K562 (cell line): ENCODE data around the gene EFHD2. TPM values are rescaled to one million over a fixed set of nuclear protein-coding genes. Genes with fewer than 3 reads are reported as not detected.

Experiments
- ARID2 ChIP-seq: fragments of 450-650 bp; IDR thresholded peaks from 2 replicates; pipeline ENCODE4 v1.6.1; 2017; ENCODE audit warnings: antibody characterized with exemption, mild to moderate bottlenecking
- CTCF ChIP-seq, 3 experiments: IDR thresholded peaks in 2 of 3; conservative IDR thresholded peaks in 1 of 3; 2 replicates each; pipeline ENCODE4 v1.5.1; 2011 to 2012; ENCODE audit warnings: low read length in 3 of 3, mild to moderate bottlenecking in 3 of 3, control low read depth in 2 of 3, improper control_type of control experiment in 1 of 3, inconsistent platforms in 1 of 3, low read depth in 1 of 3, mixed read lengths in 1 of 3, moderate library complexity in 1 of 3; ENCODE audit not compliant: insufficient read depth in 2 of 3
- EGR1 ChIP-seq: fragments of 450-650 bp; conservative IDR thresholded peaks from 2 replicates; pipeline ENCODE4 v1.6.1; 2017; ENCODE audit warnings: mild to moderate bottlenecking
- ESRRB ChIP-seq: fragments of 250-450 bp; sonication (Bioruptor Pico); IDR thresholded peaks from 2 replicates; pipeline ENCODE4 v1.5.0; 2020; ENCODE audit warnings: mild to moderate bottlenecking, moderate library complexity, borderline replicate concordance
- GTF2E2 ChIP-seq: fragments of 200-800 bp; sonication (Bioruptor generic); IDR thresholded peaks from 2 replicates; pipeline ENCODE4 v1.6.1; 2016; ENCODE audit warnings: missing genetic modification characterization, missing compliant biosample characterization
- HDGF ChIP-seq: fragments of 450-650 bp; IDR thresholded peaks from 2 replicates; pipeline ENCODE4 v1.6.1; 2016
- HEY1 ChIP-seq: fragments of 250-450 bp; sonication (Bioruptor Pico); IDR thresholded peaks from 2 replicates; pipeline ENCODE4 v1.5.0; 2020; ENCODE audit warnings: mild to moderate bottlenecking, moderate library complexity, borderline replicate concordance
- KDM4B ChIP-seq, 2 experiments: fragments of 450-650 bp in 1 of 2; sonication (generic) in 1 of 2; IDR thresholded peaks; 2 replicates each; pipeline ENCODE4 v1.6.1; 2016 to 2017; ENCODE audit warnings: borderline replicate concordance in 2 of 2, antibody characterized with exemption in 1 of 2, low read depth in 1 of 2, mild to moderate bottlenecking in 1 of 2
- L3MBTL2 ChIP-seq: fragments of 450-650 bp; IDR thresholded peaks from 2 replicates; pipeline ENCODE4 v1.6.1; 2016; ENCODE audit warnings: mild to moderate bottlenecking, moderate library complexity
- MAX ChIP-seq: sonication (generic); formaldehyde crosslinking; IDR thresholded peaks from 2 replicates; pipeline ENCODE4 v1.9.0; 2022; ENCODE audit warnings: mild to moderate bottlenecking, missing genetic modification reagents
- MAZ ChIP-seq, 2 experiments: fragments of 450-650 bp in 1 of 2; sonication (generic) in 1 of 2; formaldehyde crosslinking; IDR thresholded peaks in 1 of 2; conservative IDR thresholded peaks in 1 of 2; 2 replicates each; pipeline versions ENCODE4 v1.4.0 to v1.5.0; 2020; ENCODE audit warnings: mild to moderate bottlenecking in 1 of 2, missing genetic modification reagents in 1 of 2
- NFE2L1 ChIP-seq: fragments of 450-650 bp; IDR thresholded peaks from 2 replicates; pipeline ENCODE4 v1.6.1; 2016; ENCODE audit warnings: missing genetic modification characterization, low read depth, mild to moderate bottlenecking, missing compliant biosample characterization, moderate library complexity, borderline replicate concordance
- PBX2 ChIP-seq, 2 experiments: IDR thresholded peaks in 1 of 2; conservative IDR thresholded peaks in 1 of 2; 2 replicates each; pipeline ENCODE4 v1.6.1; 2016; ENCODE audit warnings: low read depth in 2 of 2, mild to moderate bottlenecking in 1 of 2, missing compliant biosample characterization in 1 of 2, missing genetic modification characterization in 1 of 2, moderate library complexity in 1 of 2
- POLR2A ChIP-seq: fragments of 450-650 bp; conservative IDR thresholded peaks from 2 replicates; pipeline ENCODE4 v1.6.1; 2016
- RB1 ChIP-seq: fragments of 450-650 bp; IDR thresholded peaks from 2 replicates; pipeline ENCODE4 v1.6.1; 2017; ENCODE audit warnings: low read depth, mild to moderate bottlenecking
- SOX6 ChIP-seq: fragments of 450-650 bp; IDR thresholded peaks from 2 replicates; pipeline ENCODE4 v1.6.1; 2014; ENCODE audit warnings: mild to moderate bottlenecking
- STAG1 ChIP-seq: sonication (generic); formaldehyde crosslinking; IDR thresholded peaks from 2 replicates; pipeline ENCODE4 v1.5.0; 2020; ENCODE audit warnings: missing genetic modification reagents, borderline replicate concordance
- THRB ChIP-seq: fragments of 450-650 bp; formaldehyde crosslinking; conservative IDR thresholded peaks from 2 replicates; pipeline ENCODE4 v1.4.0; 2022; ENCODE audit warnings: mild to moderate bottlenecking, missing genetic modification characterization
- ZNF12 ChIP-seq: sonication (generic); formaldehyde crosslinking; IDR thresholded peaks from 2 replicates; pipeline ENCODE4 v1.4.0; 2020; ENCODE audit warnings: mild to moderate bottlenecking, missing genetic modification reagents
- ZNF444 ChIP-seq: fragments of 250-450 bp; sonication (Bioruptor Pico); IDR thresholded peaks from 2 replicates; pipeline ENCODE4 v1.4.0; 2020; ENCODE audit warnings: mild to moderate bottlenecking, moderate library complexity
- ZNF445 ChIP-seq: fragments of 250-450 bp; sonication (Bioruptor Pico); IDR thresholded peaks from 2 replicates; pipeline ENCODE4 v1.4.0; 2020; ENCODE audit warnings: low read depth, mild to moderate bottlenecking, moderate library complexity
- ZSCAN32 ChIP-seq: fragments of 450-650 bp; formaldehyde crosslinking; IDR thresholded peaks from 2 replicates; pipeline ENCODE4 v1.4.0; 2020; ENCODE audit warnings: mild to moderate bottlenecking, moderate library complexity
- polyA plus RNA-seq, 8 experiments: library from polyadenylated mRNA; depleted of rRNA in 4 of 8; stranded (reverse) in 5 of 8; unstranded in 3 of 8; fragments of >200 nt; fragmentation: Nextera tagmentation in 2 of 8; fragmentation: Illumina TruSeq in 1 of 8; extraction: Ambion mirVana in 2 of 8; extraction: Trizol in 1 of 8; gene quantifications; 2 replicates each; pipeline versions ENCODE4 v1.2.1 to v1.2.3, GENCODE V29; 2011 to 2014; ENCODE audit warnings: inconsistent platforms in 1 of 8, missing spikeins in 1 of 8
- total RNA-seq, 7 experiments: library from RNA; depleted of rRNA in 6 of 7; stranded (reverse); fragments of >200 nt in 6 of 7; fragmentation: Illumina TruSeq in 2 of 7; extraction: Trizol in 2 of 7; gene quantifications; 2 replicates each; pipeline versions ENCODE4 v1.2.1 to v1.2.3, GENCODE V29; 2011 to 2021; ENCODE audit warnings: low replicate concordance in 1 of 7

EFHD2 gene
- total and polyA plus RNA-seq, 9 of the 15 experiments (the other 6 are each of a cell fraction or from before 2014, with no cell fraction given), result 1.7 to 73.5 (median 25.2) TPM

- TF ChIP-seq CTCF (IDR thresholded peaks at IDR 0.05 in 2 of 3, conservative IDR thresholded peaks at IDR 0.05 in 1 of 3; ENCODE audit: insufficient read depth in 2 of 3, low read depth in 1 of 3, low read length in 3 of 3) (peak; percentile 92 to 99 (median 93)), L3MBTL2 (peak; percentile 57), HDGF (peak; percentile 87; the same call in 1 of the 2 replicates), SOX6 (0 out of 2 replicates have a peak, but pooled peaks have one; percentile 22), POLR2A (0 out of 2 replicates have a peak, but pooled peaks have one; percentile 37), ARID2 (peak; percentile 90), ZSCAN32 (CRISPR knock-in tag) (no peak), MAX (CRISPR knock-in tag) (peak; percentile 49; the same call in 1 of the 2 replicates), HEY1 (CRISPR knock-in tag) (no peak), ZNF12 (CRISPR knock-in tag) (0 out of 2 replicates have a peak, but pooled peaks have one; percentile 41), ZNF445 (CRISPR knock-in tag) (no peak), GTF2E2 (no peak), RB1 (peak; percentile 75), PBX2 (CRISPR knock-in tag; IDR thresholded peaks at IDR 0.05; ENCODE audit: low read depth) (no peak), PBX2 (tag; conservative IDR thresholded peaks at IDR 0.05; ENCODE audit: low read depth) (no peak), EGR1 (0 out of 2 replicates have a peak, but pooled peaks have one; percentile 18), MAZ (CRISPR knock-in tag; conservative IDR thresholded peaks at IDR 0.05 in 1 of 2, IDR thresholded peaks at IDR 0.05 in 1 of 2) (peak in 1 of 2 experiments; percentile 53; a peak in 2 of 4 replicates), ZNF444 (no peak), THRB (0 out of 2 replicates have a peak, but pooled peaks have one; percentile 5), ESRRB (CRISPR knock-in tag) (peak; percentile 74; the same call in 1 of the 2 replicates), KDM4B (IDR thresholded peaks at IDR 0.05; ENCODE audit: borderline replicate concordance in 2 of 2, low read depth in 1 of 2) (peak in 1 of 2 experiments; percentile 48; a peak in 1 of 4 replicates), NFE2L1 (tag) (no peak), STAG1 (CRISPR knock-in tag) (peak; percentile 96)
Observed at GRCh38 chr1:15430787-15431570, 21.3 kb downstream of the EFHD2 start (continued).
